ENCODE measurements around the gene TCHHL1. TPM values are rescaled to one million over a fixed set of nuclear protein-coding genes. Genes with fewer than 3 reads are reported as not detected.

The TCHHL1 gene
- total and polyA plus RNA-seq, 11 donors = not detected

- TF ChIP-seq POLR2A (IDR thresholded peaks at IDR 0.05) = no peak
- no peak for TF ChIP-seq CTCF (IDR thresholded peaks at IDR 0.05)
- H3K4me1 ChIP-seq = peaks cover 5 to 49% (median 29%) of the 10 kb centered on the region in 12 donors
- peaks cover 0 to 22% (median 8%) of the 10 kb centered on the region in 12 donors for H3K9me3 ChIP-seq
- peaks cover 44 to 100% (median 85%) of the 10 kb centered on the region in 9 donors for H3K27me3 ChIP-seq
- no peaks in the 10 kb centered on the region for H3K36me3 ChIP-seq
- peak overlapping the region; percentile 18 to 59 (median 46) for H3K4me3 ChIP-seq
- no peak overlapping the region for H3K27ac ChIP-seq
- DNase-seq = peak in 3 of 5 donors; percentile 5 to 28 (median 26)
- peak in 2 of 4 donors; percentile 27 to 34 for ATAC-seq
- intact Hi-C loops (cut with DNase I) = loop anchor here in 2 of 10 donors (5.0 to 10.0 kb wide), 2 partner anchors 43 to 56 kb away; no protein-coding TSS in a partner anchor
- WGBS, 4 donors = 2 to 12% (median 3%) methylated on average over 31 of the region's 31 CpGs
Observed at GRCh38 chr1:152110365-152110859, 21.5 kb upstream of the TCHHL1 start.

- Histone ChIP-seq H3K36me3 (no peaks in the 10 kb centered on the region), H3K27ac (no peak overlapping the region), H3K4me1 (peaks cover 5 to 49% (median 29%) of the 10 kb centered on the region in 12 donors), H3K4me3 (peak overlapping the region; percentile 18 to 59 (median 46)), H3K27me3 (peaks cover 44 to 100% (median 89%) of the 10 kb centered on the region in 9 donors), H3K9me3 (peaks cover 0 to 22% (median 8%) of the 10 kb centered on the region in 12 donors)
- WGBS, 4 donors = 7 to 21% (median 10%) methylated on average over 15 of the region's 15 CpGs
- no peak for TF ChIP-seq POLR2A (IDR thresholded peaks at IDR 0.05)
- TF ChIP-seq CTCF (IDR thresholded peaks at IDR 0.05) = no peak
- intact Hi-C loops (cut with DNase I) = loop anchor here in 2 of 10 donors (5.0 to 10.0 kb wide), 2 partner anchors 43 to 55 kb away; no protein-coding TSS in a partner anchor
- DNase-seq = no peak
- no peak for ATAC-seq
Observed at GRCh38 chr1:152109998-152110294, 21.1 kb upstream of the TCHHL1 start.

- WGBS, 4 donors = 5 to 21% (median 10%) methylated on average over 31 of the region's 31 CpGs
- DNase-seq (no peak), ATAC-seq (no peak)
- H3K9me3 ChIP-seq = peaks cover 0 to 22% (median 8%) of the 10 kb centered on the region in 12 donors
- peak overlapping the region; percentile 1 to 59 (median 46) for H3K4me3 ChIP-seq
- H3K36me3 ChIP-seq = no peaks in the 10 kb centered on the region
- peaks cover 44 to 100% (median 93%) of the 10 kb centered on the region in 9 donors for H3K27me3 ChIP-seq
- intact Hi-C loops (cut with DNase I) = no loop called here
- TF ChIP-seq POLR2A (IDR thresholded peaks at IDR 0.05) (no peak), CTCF (IDR thresholded peaks at IDR 0.05) (no peak)
- no peak overlapping the region for H3K27ac ChIP-seq
- H3K4me1 ChIP-seq = peaks cover 5 to 49% (median 29%) of the 10 kb centered on the region in 12 donors
Observed at GRCh38 chr1:152109231-152109997, 20.6 kb upstream of the TCHHL1 start.

- ATAC-seq = no peak
Observed at GRCh38 chr1:152108882-152109222, 20.0 kb upstream of the TCHHL1 start.

More at GRCh38 chr1:152108882-152109222, 20.0 kb upstream of the TCHHL1 start:
- peaks cover 43 to 100% (median 91%) of the 10 kb centered on the region in 9 donors for H3K27me3 ChIP-seq
- H3K4me3 ChIP-seq = peak overlapping the region in 7 of 12 donors; percentile 1 to 59 (median 46)
- no peak overlapping the region for H3K27ac ChIP-seq
- peak in 1 of 5 donors; percentile 28 for DNase-seq
- intact Hi-C loops (cut with DNase I) = no loop called here
- peaks cover 0 to 22% (median 8%) of the 10 kb centered on the region in 12 donors for H3K9me3 ChIP-seq
- no peaks in the 10 kb centered on the region for H3K36me3 ChIP-seq
- peaks cover 5 to 49% (median 29%) of the 10 kb centered on the region in 12 donors for H3K4me1 ChIP-seq
- WGBS, 4 donors = 10 to 25% (median 17%) methylated on average over 28 of the region's 28 CpGs
- no peak for TF ChIP-seq POLR2A (IDR thresholded peaks at IDR 0.05)
- no peak for TF ChIP-seq CTCF (IDR thresholded peaks at IDR 0.05)

Data from heart left ventricle (tissue), 16 donors.